ENCODE results near the gene XPO5. TPM values are rescaled to one million over a fixed set of nuclear protein-coding genes. Genes with fewer than 3 reads are reported as not detected.
"Not testable (repeated sequence)": the region's sequence is repeated elsewhere in the genome, so short reads cannot be mapped to it uniquely, and the experiment has no call there.

Gene XPO5
- total RNA-seq, 1 donor: 29.0 TPM

DNA sequence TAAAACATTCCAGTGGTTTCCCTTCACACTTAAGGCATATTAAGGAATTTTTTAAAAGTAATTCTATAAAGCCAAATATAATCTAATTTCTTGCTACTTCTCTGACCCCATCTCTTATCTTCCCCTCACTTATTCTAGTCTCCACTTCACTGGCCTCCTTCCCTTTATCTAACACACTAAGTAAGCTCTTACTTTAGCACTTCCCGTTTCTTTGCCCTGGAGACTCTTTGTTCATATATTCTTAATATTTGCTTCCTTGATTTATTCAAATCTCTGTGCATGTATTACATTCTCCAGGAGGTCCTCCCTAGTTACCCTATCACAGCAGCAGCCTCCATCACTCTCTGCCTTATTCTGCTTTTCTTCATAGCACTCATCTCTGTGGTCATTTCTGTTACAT, 33.0 kb upstream of the XPO5 start:
- TF ChIP-seq, protein P1, sequence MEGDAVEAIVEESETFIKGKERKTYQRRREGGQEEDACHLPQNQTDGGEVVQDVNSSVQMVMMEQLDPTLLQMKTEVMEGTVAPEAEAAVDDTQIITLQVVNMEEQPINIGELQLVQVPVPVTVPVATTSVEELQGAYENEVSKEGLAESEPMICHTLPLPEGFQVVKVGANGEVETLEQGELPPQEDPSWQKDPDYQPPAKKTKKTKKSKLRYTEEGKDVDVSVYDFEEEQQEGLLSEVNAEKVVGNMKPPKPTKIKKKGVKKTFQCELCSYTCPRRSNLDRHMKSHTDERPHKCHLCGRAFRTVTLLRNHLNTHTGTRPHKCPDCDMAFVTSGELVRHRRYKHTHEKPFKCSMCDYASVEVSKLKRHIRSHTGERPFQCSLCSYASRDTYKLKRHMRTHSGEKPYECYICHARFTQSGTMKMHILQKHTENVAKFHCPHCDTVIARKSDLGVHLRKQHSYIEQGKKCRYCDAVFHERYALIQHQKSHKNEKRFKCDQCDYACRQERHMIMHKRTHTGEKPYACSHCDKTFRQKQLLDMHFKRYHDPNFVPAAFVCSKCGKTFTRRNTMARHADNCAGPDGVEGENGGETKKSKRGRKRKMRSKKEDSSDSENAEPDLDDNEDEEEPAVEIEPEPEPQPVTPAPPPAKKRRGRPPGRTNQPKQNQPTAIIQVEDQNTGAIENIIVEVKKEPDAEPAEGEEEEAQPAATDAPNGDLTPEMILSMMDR (IDR thresholded peaks at IDR 0.05; ENCODE audit: insufficient read depth, low read length): no peak
- no peak overlapping the region for H3K4me3 ChIP-seq (ENCODE audit: low read depth, low read length)
- no peak for DNase-seq (ENCODE audit: low read depth)

DNA sequence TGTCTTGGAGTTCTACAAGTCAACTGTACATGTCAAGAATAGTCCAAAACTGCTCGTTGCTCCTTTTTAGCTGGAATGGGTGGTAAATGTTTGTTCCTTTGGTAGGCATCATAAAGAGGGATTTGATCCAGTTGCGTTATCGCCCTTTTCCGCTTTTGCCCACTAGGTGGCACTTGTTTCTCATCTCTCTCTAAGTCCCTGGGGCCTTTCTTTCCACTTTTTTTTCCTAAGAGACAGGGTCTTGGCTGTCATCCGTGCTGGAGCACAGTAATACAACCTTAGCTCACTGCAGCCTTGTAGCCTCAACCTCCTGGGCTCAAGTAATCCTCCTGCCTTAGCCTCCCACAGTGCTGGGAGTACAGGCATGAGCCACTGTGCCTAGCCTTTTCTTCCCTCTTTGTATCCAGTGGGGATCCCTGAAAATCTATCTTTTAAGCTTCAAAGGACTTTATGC, 32.5 kb upstream of the XPO5 start:
- TF ChIP-seq, protein P1 (IDR thresholded peaks at IDR 0.05; ENCODE audit: insufficient read depth, low read length): peak; percentile 83
- DNase-seq (ENCODE audit: low read depth): peak; percentile 92
- H3K4me3 ChIP-seq (ENCODE audit: low read depth, low read length): no peak overlapping the region

DNA sequence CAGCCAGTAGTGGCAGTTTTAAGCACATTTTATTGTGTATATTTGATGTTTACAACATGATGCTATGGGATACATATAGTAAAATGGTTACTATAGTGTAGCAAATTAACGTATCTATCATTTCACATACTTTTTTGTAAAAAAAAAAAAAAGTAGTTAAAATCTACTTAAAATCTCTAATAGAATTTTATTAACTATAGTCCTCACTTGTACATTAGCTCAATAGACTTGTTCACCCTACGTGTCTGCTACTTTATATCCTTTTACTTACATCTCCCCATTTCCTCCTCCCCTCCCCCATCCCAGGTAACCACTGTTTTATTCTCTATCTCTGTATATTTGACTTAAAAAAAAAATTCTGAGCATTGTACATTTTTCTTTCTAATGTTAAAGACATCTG, 30.2 kb upstream of the XPO5 start:
- no peak overlapping the region for H3K4me3 ChIP-seq (ENCODE audit: low read depth, low read length)
- TF ChIP-seq, protein P1 (IDR thresholded peaks at IDR 0.05; ENCODE audit: insufficient read depth, low read length): no peak
- DNase-seq (ENCODE audit: low read depth): no peak

DNA sequence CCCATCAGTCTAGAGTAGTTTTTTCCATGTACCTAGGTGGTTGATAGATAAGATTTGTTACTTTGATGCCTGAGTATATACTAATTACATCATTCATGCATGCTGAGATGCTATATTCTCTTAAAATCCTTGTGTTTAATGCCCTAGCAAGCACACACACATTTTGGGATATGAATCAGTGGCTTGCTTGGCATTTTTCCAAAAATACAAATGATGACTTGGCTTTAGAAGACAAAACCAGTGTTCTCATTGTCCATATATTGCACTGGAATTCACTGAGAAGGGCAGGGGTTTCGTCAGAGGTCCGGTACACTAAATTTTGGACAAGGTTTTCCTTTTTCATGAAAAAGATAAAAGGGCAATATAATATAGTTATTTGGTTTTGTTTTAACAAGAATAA, 28.3 kb upstream of the XPO5 start:
- no peak overlapping the region for H3K4me3 ChIP-seq (ENCODE audit: low read depth, low read length)
- peak; percentile 88 for DNase-seq (ENCODE audit: low read depth)
- TF ChIP-seq, protein P1 (IDR thresholded peaks at IDR 0.05; ENCODE audit: insufficient read depth, low read length): no peak

DNA sequence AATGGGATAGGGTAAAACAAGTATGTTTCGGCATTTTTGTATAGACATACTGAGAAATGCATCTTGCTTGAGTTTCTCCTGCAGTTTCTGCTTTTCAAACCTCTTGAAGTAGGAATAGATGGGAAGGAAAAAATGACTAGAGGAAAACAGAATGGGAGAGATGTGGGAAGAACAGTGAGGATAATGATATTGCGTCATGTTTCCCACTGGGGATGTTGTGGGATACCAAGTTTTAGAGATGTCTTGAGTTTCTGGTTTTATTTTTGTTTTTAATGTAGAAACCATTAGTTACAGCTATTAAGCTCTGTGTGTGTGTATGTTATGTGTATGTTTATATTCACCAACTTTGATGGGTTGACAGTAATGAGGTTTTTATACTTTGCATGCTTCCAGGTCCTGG, 24.8 kb upstream of the XPO5 start:
- DNase-seq (ENCODE audit: low read depth): no peak
- TF ChIP-seq, protein P1 (IDR thresholded peaks at IDR 0.05; ENCODE audit: insufficient read depth, low read length): no peak
- no peak overlapping the region for H3K4me3 ChIP-seq (ENCODE audit: low read depth, low read length)

DNA sequence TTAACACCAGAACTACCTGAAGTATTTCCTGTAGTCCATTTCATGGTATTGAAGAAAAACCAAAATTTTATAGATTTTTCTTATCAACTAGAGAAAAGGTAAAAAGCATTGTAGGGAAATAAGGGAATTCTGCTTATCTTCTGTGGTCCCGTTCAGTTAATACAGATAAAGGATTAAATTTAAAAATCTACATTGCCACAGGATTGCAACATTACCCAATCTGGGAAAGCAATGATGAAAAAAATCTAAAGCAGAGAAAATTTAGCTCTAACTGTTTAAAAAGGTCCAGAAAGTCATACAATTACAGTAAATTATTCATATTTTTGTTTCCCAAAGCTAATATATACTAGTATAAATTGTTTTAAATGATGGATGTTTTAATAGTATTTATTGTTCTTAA, 18.1 kb upstream of the XPO5 start:
- TF ChIP-seq, protein P1 (IDR thresholded peaks at IDR 0.05; ENCODE audit: insufficient read depth, low read length): no peak
- peak; percentile 37 for DNase-seq (ENCODE audit: low read depth)
- H3K4me3 ChIP-seq (ENCODE audit: low read depth, low read length): no peak overlapping the region

DNA sequence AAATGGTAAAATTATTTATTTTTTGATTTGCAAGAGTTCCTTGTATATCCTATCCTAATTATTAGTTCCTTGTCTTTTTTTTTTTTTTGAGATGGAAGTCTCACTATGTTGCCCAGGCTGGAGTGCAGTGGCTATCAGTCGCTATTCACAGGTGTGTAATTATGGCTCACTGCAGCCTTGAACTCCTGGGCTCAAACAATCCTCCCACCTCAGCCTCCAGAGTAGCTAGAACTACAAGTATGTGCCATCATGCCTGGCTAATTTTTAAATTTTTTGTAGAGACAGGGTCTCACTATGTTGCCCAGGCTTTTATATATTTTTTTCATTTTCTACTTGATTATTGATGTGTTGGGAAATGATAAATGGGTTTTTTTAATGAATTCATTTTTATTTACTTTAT, 13.7 kb upstream of the XPO5 start:
- DNase-seq (ENCODE audit: low read depth); H3K4me3 ChIP-seq (ENCODE audit: low read depth, low read length): not testable (repeated sequence)

All from fibroblast of the aortic adventitia (primary cell).